ENCODE measurements around the gene KRTAP4-3. TPM values are rescaled to one million over a fixed set of nuclear protein-coding genes. Genes with fewer than 3 reads are reported as not detected.

The KRTAP4-3 gene
- total RNA-seq, 1 experiment from 2014 or later: not detected

DNA sequence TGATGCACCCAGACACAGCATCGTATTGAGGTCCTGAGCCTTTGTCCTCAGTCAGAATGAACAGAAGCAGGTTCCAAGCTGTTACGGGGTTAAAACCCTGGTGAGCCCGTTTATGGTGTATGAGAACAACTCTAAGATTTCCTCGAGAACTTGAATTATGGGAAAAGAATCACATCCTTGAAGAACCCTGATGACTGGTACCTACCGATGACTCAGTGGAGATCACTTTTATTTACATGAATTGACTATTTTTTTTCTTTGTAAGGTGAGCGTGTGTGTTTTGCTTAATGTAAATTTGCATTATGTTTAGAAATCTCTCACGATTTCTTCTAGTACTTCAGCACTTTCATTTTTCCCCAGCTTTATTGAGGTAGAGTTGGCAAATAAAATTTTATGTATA lies 4.2 kb downstream of the KRTAP4-3 start:
- no peak for DNase-seq
- Mint-ChIP-seq H3K4me3 (no peak overlapping the region), H3K27me3 (ENCODE audit: low read depth) (no peaks in the 10 kb centered on the region), H3K9me3 (no peaks in the 10 kb centered on the region), H3K27ac (no peak overlapping the region), H3K36me3 (ENCODE audit: insufficient read depth in 1 of 3, low read depth in 3 of 3) (no peaks in the 10 kb centered on the region), H3K4me1 (peaks cover 0 to 3% of the 10 kb centered on the region in 2 experiments; a peak in 1 of 4 replicates)
- Histone ChIP-seq H3K23ac (ENCODE audit: insufficient read length, low read depth, low read length) (no peak overlapping the region), H3K4ac (ENCODE audit: low read depth, low read length) (no peak overlapping the region), H3K79me1 (ENCODE audit: insufficient read depth, low read depth, low read length, poor library complexity, severe bottlenecking) (no peaks in the 10 kb centered on the region), H4K8ac (replicated peaks; ENCODE audit: insufficient read length, low read depth, low read length) (no peak overlapping the region), H4K20me1 (ENCODE audit: control insufficient read depth, insufficient read depth, insufficient read length) (no peaks in the 10 kb centered on the region), H3K79me2 (ENCODE audit: insufficient read depth, low read length) (no peaks in the 10 kb centered on the region), H2AFZ (ENCODE audit: low read length) (no peak overlapping the region), H3K14ac (ENCODE audit: insufficient read depth, low read length) (no peak overlapping the region), H2BK12ac (ENCODE audit: insufficient read length, low read depth, low read length) (no peak overlapping the region), H2BK20ac (ENCODE audit: low read depth, low read length, poor library complexity, severe bottlenecking) (no peak overlapping the region), H2BK15ac (ENCODE audit: low read depth, low read length) (no peak overlapping the region), H3K9me3 (ENCODE audit: control insufficient read depth, low read depth, low read length) (no peaks in the 10 kb centered on the region), H3K27me3 (ENCODE audit: insufficient read depth, low read length) (no peaks in the 10 kb centered on the region), H2BK5ac (ENCODE audit: insufficient read length, low read length) (no peak overlapping the region), H4K91ac (ENCODE audit: insufficient read length, low read depth, low read length) (no peak overlapping the region), H2AK5ac (ENCODE audit: insufficient read length, low read length) (no peak overlapping the region), H4K5ac (ENCODE audit: insufficient read length, low read depth, low read length) (no peak overlapping the region), H3T11ph (ENCODE audit: low read length) (no peak overlapping the region), H3K9ac (ENCODE audit: extremely low read depth, insufficient read length, low read length) (no peak overlapping the region), H3K4me2 (ENCODE audit: insufficient read depth, insufficient read length, low read length) (no peak overlapping the region), H3K23me2 (ENCODE audit: insufficient read length, low read depth, low read length, poor library complexity, severe bottlenecking) (no peaks in the 10 kb centered on the region), H3K27ac (ENCODE audit: insufficient read length, low read depth, low read length) (no peak overlapping the region), H3K56ac (ENCODE audit: insufficient read length, low read depth, low read length) (no peak overlapping the region), H2BK120ac (ENCODE audit: low read depth, low read length, poor library complexity, severe bottlenecking) (no peak overlapping the region), H3K4me1 (ENCODE audit: insufficient read depth, low read length) (no peaks in the 10 kb centered on the region), H3K18ac (ENCODE audit: insufficient read length, low read depth, low read length) (no peak overlapping the region)
- no CpG with 5 or more reads among the region's 7 CpGs for WGBS (ENCODE audit: extremely low coverage, insufficient read length, low lambda C conversion rate)
- TF ChIP-seq, protein P1, sequence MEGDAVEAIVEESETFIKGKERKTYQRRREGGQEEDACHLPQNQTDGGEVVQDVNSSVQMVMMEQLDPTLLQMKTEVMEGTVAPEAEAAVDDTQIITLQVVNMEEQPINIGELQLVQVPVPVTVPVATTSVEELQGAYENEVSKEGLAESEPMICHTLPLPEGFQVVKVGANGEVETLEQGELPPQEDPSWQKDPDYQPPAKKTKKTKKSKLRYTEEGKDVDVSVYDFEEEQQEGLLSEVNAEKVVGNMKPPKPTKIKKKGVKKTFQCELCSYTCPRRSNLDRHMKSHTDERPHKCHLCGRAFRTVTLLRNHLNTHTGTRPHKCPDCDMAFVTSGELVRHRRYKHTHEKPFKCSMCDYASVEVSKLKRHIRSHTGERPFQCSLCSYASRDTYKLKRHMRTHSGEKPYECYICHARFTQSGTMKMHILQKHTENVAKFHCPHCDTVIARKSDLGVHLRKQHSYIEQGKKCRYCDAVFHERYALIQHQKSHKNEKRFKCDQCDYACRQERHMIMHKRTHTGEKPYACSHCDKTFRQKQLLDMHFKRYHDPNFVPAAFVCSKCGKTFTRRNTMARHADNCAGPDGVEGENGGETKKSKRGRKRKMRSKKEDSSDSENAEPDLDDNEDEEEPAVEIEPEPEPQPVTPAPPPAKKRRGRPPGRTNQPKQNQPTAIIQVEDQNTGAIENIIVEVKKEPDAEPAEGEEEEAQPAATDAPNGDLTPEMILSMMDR (conservative IDR thresholded peaks at IDR 0.05): no peak
